ENCODE measurements around the gene XPR1. TPM values are rescaled to one million over a fixed set of nuclear protein-coding genes. Genes with fewer than 3 reads are reported as not detected.

XPR1 gene
- total RNA-seq, 1 donor from 2014 or later, result 46.7 TPM

DNA sequence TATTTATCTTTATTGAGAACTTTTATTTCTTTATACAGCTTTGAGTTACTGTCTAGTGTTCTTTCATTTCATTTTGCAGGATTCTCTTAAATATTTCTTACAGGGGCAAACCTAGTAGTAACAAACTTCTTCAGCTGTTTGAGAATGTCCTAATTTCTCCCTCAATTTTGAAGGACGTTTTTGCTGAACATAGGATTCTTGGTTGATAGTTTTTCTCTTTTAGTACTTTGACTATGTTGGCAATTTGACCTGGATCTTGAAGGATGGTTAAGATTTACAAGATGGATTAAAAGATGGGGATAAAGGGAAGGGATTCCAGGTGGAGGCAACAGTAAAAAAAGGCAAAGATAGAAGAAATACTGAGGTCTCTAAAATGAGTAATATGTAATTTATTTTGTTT lies 38.9 kb downstream of the XPR1 start:
- Mint-ChIP-seq H3K36me3 (ENCODE audit: low read depth) (peaks cover 37% of the 10 kb centered on the region), H3K4me3 (no peak overlapping the region), H3K27ac (ENCODE audit: unreplicated experiment) (no peak overlapping the region), H3K4me1 (no peaks in the 10 kb centered on the region), H3K27me3 (ENCODE audit: low read depth) (no peaks in the 10 kb centered on the region), H3K9me3 (peaks cover 24% of the 10 kb centered on the region)
- TF ChIP-seq, protein P1, sequence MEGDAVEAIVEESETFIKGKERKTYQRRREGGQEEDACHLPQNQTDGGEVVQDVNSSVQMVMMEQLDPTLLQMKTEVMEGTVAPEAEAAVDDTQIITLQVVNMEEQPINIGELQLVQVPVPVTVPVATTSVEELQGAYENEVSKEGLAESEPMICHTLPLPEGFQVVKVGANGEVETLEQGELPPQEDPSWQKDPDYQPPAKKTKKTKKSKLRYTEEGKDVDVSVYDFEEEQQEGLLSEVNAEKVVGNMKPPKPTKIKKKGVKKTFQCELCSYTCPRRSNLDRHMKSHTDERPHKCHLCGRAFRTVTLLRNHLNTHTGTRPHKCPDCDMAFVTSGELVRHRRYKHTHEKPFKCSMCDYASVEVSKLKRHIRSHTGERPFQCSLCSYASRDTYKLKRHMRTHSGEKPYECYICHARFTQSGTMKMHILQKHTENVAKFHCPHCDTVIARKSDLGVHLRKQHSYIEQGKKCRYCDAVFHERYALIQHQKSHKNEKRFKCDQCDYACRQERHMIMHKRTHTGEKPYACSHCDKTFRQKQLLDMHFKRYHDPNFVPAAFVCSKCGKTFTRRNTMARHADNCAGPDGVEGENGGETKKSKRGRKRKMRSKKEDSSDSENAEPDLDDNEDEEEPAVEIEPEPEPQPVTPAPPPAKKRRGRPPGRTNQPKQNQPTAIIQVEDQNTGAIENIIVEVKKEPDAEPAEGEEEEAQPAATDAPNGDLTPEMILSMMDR (conservative IDR thresholded peaks at IDR 0.05), result no peak
- DNase-seq (ENCODE audit: low read depth, low spot score), result no peak

DNA sequence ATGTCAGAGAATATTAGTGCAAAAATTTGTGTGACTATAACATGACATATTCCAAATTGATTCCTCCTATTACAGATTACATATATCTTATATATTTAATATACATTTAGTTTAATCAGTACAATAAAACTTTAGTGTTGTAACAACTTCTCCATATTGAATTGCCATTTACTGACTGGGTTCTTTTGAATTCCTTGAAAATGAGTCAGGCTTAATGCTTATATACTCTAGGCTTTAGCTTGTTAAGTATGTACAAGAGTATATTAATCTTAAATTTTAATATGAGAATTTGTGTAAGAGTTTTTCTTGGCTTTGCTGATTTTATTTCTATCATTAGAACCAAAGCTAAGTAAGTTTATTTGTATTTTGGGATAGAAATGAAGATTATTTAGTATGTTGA lies 40.3 kb downstream of the XPR1 start:
- Mint-ChIP-seq H3K4me3 (no peak overlapping the region), H3K4me1 (no peaks in the 10 kb centered on the region), H3K9me3 (peaks cover 19% of the 10 kb centered on the region), H3K27ac (ENCODE audit: unreplicated experiment) (no peak overlapping the region), H3K27me3 (ENCODE audit: low read depth) (no peaks in the 10 kb centered on the region), H3K36me3 (ENCODE audit: low read depth) (peaks cover 28% of the 10 kb centered on the region)
- TF ChIP-seq, protein P1 (conservative IDR thresholded peaks at IDR 0.05), result no peak
- no peak for DNase-seq (ENCODE audit: low read depth, low spot score)

DNA sequence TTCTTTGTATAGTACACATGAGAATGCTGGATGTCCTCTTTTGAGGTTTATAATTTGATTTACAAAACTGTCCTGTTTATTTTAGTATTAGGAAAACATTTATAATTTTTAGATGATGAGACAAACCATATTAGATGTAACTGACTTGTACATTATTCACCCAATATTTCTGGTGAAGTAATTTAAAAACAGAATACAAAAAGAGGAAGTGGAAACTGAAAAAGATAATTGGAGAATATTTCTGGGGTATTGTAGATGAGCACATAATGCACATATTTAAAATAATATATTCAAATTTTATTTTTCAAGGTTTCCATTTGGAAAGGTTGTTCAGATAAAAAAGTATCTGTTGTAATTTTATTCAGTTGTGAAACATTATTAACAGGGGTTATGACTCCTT lies 40.7 kb downstream of the XPR1 start:
- H3K4me3 Mint-ChIP-seq, result no peak overlapping the region
- no peaks in the 10 kb centered on the region for H3K4me1 Mint-ChIP-seq
- peaks cover 24% of the 10 kb centered on the region for H3K36me3 Mint-ChIP-seq (ENCODE audit: low read depth)
- TF ChIP-seq, protein P1 (conservative IDR thresholded peaks at IDR 0.05), result no peak
- H3K9me3 Mint-ChIP-seq, result peaks cover 16% of the 10 kb centered on the region
- DNase-seq (ENCODE audit: low read depth, low spot score), result no peak
- H3K27me3 Mint-ChIP-seq (ENCODE audit: low read depth), result no peaks in the 10 kb centered on the region
- no peak overlapping the region for H3K27ac Mint-ChIP-seq (ENCODE audit: unreplicated experiment)

- TF ChIP-seq, protein P1 (conservative IDR thresholded peaks at IDR 0.05), result no peak
- Mint-ChIP-seq H3K4me3 (no peak overlapping the region), H3K9me3 (peaks cover 12% of the 10 kb centered on the region), H3K36me3 (ENCODE audit: low read depth) (peaks cover 21% of the 10 kb centered on the region), H3K27ac (ENCODE audit: unreplicated experiment) (no peak overlapping the region), H3K27me3 (ENCODE audit: low read depth) (no peaks in the 10 kb centered on the region), H3K4me1 (no peaks in the 10 kb centered on the region)
- no peak for DNase-seq (ENCODE audit: low read depth, low spot score)
Observed at GRCh38 chr1:180674603-180675530, 43.0 kb downstream of the XPR1 start.

GRCh38 chr1:180675586-180675985 lies 43.8 kb downstream of the XPR1 start:
- Mint-ChIP-seq H3K4me3 (no peak overlapping the region), H3K27me3 (ENCODE audit: low read depth) (no peaks in the 10 kb centered on the region), H3K27ac (ENCODE audit: unreplicated experiment) (no peak overlapping the region), H3K9me3 (peaks cover 13% of the 10 kb centered on the region), H3K36me3 (ENCODE audit: low read depth) (peaks cover 21% of the 10 kb centered on the region), H3K4me1 (no peaks in the 10 kb centered on the region)
- DNase-seq (ENCODE audit: low read depth, low spot score), result no peak
- TF ChIP-seq, protein P1 (conservative IDR thresholded peaks at IDR 0.05), result no peak

Measured in neural crest cell (in vitro differentiated cells).